GM21381 (cell line): ENCODE results near the gene KIF3B.
"Not testable (repeated sequence)": the region's sequence is repeated elsewhere in the genome, so short reads cannot be mapped to it uniquely, and the experiment has no call there.

Experiments
- ATAC-seq: cut with Tn5 transposase; IDR thresholded peaks from one replicate; pipeline ENCODE4 v1.9.1; 2021; ENCODE audit warnings: mild to moderate bottlenecking, moderate library complexity; ENCODE audit not compliant: unreplicated experiment

KIF3B gene

GRCh38 chr20:32292548-32292947 is 15.1 kb downstream of the KIF3B start:
- ATAC-seq = no peak

DNA sequence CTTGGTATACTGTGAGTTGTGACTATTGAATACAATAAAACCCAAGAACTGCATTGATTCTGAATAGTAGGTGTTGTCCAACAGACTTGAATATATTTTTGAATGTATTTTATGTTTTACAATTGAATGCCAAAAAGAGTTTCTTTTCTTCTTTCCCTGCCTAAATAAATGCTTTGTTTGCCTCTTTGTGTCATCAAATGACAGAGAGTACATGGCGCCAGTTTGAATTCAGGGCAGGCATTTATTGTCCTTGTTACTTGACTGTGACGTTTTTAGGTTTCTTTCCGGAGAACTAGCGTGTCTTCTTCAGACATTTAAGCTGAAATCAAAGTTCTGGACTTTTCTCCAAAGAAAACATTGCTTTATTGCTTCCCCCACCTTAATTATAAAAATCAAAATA is 16.6 kb downstream of the KIF3B start:
- ATAC-seq = no peak

DNA sequence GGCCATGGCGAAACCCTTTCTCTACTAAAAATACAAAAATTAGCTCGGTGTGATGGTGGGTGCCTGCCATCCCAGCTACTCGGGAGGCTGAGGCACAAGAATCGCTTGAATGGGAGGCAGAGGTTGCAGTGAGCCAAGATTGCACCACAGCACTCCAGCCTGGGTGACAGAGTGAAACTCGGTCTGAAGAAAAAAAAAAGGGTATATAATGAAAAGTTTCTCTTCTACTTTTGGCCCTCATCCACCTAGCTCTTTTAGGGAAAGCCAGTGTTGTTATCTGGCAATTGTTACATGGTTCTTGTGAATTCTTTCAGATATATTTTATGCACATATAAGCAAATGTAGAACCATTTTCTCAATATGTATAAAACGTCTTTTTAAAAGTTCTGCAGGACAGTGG is 19.0 kb downstream of the KIF3B start:
- ATAC-seq = no peak

DNA sequence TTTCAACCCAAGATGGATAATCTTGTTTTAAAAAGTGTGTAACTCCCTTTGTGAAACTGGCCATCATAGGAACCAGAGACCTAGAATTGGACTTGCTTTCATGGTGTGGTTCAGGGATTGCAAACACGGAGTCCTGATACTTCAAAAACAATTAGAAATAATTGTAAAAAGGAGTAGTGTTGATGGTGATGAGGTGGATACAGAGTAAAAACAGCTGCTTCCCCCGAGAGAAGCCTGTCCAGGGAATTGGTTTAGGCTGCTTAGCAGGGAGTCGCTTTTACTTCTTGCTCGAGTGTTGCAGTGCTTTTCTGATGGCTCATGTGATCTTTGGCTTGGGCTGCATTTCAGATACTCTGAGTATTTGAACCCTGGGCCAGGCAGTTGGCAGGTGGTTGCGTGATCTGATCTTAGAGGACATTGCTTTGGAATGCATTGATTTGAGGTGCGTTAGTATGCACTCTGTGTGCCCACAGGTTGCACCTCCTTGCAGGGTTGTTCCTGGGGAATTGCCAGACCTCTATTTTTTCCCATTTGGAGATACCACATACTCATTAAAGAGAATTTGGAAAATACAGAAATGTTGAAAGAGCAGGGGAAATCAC is 19.5 kb downstream of the KIF3B start:
- ATAC-seq = no peak

GRCh38 chr20:32297439-32297838 is 20.0 kb downstream of the KIF3B start:
- ATAC-seq = no peak

DNA sequence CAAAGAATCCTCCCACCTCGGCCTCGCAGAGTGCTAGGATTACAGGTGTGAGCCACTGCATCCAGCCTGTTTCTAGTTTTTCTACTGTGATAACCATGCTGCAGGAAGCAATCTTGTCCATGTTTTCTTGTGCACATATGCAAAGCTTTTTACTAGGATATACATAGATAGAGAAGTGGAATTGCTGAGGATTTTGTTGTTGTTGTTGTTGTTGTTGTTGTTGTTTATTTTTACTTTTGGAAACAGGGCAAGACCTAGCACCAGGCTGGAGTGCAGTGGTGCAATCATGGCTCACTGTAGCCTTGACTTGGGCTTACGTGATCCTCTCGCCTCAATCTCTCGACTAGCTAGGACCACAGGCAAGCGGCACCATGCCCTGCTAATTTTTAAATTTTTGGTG is 23.2 kb downstream of the KIF3B start:
- ATAC-seq = no peak

GRCh38 chr20:32301719-32302506 is 24.5 kb downstream of the KIF3B start:
- no peak for ATAC-seq

DNA sequence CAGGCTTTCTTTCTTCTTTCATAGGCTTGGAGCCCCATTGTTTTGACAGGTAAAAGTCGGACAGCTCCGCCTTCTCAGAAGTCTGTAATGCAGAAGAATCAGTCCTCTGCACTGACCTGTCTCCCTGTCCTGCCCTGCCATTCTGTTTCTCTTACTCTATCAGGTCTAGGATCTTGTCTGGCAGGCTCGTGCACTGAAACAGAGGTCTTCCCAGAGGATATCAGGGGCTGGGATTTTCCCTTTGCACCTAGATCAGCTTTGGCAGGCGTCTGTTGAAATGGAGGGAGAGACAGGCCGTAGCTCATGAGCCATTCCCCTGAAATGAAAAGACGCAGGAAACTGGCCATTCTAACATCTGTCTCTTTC is 25.0 kb downstream of the KIF3B start:
- no peak for ATAC-seq

GRCh38 chr20:32304131-32304746 is 26.8 kb downstream of the KIF3B start:
- ATAC-seq = no peak

GRCh38 chr20:32312718-32313424 is 35.4 kb downstream of the KIF3B start:
- ATAC-seq = no peak

GRCh38 chr20:32314768-32315167 is 37.3 kb downstream of the KIF3B start:
- ATAC-seq = no peak

GRCh38 chr20:32315399-32315798 is 37.9 kb downstream of the KIF3B start:
- ATAC-seq = no peak

- no peak for ATAC-seq
These were observed 38.4 kb downstream of the KIF3B start for GRCh38 chr20:32315891-32316290.

- ATAC-seq = no peak
These were observed 39.2 kb downstream of the KIF3B start for GRCh38 chr20:32316667-32317066.

GRCh38 chr20:32319100-32319499 is 41.6 kb downstream of the KIF3B start:
- no peak for ATAC-seq

DNA sequence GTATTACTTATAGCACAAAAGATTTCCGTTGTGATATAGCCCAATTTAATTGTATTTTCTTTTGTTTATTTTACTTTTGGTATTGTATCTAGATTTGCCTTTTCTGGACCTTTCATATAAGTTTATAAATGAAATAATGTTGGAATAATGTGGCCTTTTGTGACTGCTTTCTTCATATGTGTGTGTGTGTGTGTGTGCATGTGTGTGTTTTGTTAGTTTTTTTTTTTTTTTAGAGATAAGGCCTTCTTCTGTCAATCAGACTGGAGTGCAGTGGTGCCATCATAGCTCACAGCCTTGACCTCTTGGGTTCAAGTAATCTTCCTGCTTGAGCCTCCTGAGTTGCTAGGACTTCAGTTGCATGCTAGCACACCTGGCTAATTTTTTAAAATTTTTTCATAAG is 42.9 kb downstream of the KIF3B start:
- no peak for ATAC-seq

GRCh38 chr20:32321390-32321789 is 43.9 kb downstream of the KIF3B start:
- ATAC-seq = no peak

DNA sequence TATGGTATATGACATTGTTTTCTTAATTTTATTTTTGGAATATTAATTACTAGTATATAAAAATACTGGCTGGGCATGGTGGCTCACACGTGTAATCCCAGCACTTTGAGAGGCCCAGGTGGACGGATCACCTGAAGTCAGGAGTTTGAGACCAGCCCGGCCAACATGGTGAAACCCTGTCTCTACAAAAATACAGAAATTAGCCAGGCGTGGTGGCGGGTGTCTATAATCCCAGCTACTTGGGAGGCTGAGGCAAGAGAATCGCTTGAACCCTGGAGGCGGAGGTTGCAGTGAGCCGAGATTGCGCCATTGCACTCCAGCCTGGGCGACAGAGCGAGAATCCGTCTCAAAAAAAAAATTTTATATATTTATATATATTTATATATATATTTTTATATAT is 44.8 kb downstream of the KIF3B start:
- not testable (repeated sequence) for ATAC-seq

DNA sequence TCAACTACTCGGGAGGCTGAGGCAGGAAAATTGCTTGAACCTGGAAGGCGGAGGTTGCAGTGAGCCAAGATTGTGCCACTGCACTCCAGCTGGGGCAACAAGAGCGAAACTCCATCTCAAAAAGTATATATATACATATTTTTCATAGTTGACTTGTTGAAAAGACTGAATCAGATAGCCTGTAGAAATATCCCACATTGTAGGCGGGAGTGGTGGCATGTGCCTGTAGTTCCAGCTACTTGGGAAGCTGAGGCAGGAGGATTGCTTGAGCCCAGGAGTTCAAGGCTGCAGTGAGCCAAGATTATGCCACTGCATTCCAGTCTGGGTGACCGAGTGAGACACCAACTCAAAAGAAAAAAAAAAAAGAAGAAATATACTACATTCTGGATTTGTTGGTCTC is 46.3 kb downstream of the KIF3B start:
- ATAC-seq = not testable (repeated sequence)

GRCh38 chr20:32325706-32326503 is 48.5 kb downstream of the KIF3B start:
- no peak for ATAC-seq

DNA sequence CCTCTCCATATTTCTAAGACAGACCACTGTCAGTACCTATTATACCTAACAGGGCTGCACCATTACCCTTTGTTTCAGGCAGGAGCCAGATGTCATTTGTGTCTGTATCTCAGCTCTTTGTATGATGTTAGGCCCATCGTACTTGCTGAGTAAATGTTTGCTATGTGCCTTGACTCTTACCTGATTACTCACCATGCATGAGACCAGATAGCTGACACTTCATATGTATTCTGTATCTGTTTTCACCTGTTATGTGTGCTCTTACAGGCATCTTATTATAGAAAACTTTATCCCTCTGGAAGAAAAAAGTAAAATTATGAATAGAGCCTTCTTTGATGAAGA is 49.0 kb downstream of the KIF3B start:
- no peak for ATAC-seq
